ENCODE measurements around the gene COMMD4.
"Not testable (repeated sequence)": the region's sequence is repeated elsewhere in the genome, so short reads cannot be mapped to it uniquely, and the experiment has no call there.

Gene COMMD4

DNA sequence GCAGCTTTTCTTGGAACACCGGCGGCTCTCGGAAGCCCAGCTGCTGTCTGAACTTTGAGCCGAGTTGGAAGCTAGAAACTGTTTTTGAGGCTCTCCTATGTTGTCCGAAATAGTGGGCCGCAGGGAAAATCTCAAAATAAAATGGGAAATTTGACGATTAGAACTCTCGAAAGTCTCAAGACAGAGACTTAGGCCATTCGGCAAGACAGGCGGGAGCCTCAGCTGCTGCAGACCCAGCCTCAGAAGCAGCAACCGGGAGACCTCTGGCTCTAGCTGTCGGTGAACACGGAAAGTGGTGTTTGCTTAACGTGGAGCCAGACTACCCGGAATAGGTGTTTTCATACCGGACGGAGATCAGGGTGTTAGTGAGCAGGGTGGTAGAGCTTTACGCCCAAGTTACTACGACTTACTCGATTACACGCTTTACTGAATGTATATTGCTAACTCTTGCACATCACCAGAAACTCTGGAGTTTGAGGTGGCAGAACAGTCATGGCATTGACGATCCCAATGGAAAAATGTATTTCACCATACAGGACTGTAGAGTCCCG lies 32.9 kb downstream of the COMMD4 start:
- peak overlapping the region; percentile 97 for H3K27ac Mint-ChIP-seq
- peaks cover 91% of the 10 kb centered on the region for H3K36me3 Mint-ChIP-seq (ENCODE audit: low read depth)
- no peaks in the 10 kb centered on the region for H3K27me3 Mint-ChIP-seq
- DNase-seq: no peak
- H3K4me3 Mint-ChIP-seq: peak overlapping the region; percentile 86
- no peaks in the 10 kb centered on the region for H3K9me3 Mint-ChIP-seq
- peaks cover 26% of the 10 kb centered on the region for H3K4me1 Mint-ChIP-seq (ENCODE audit: low read depth)

- peaks cover 92% of the 10 kb centered on the region for H3K36me3 Mint-ChIP-seq (ENCODE audit: low read depth)
- DNase-seq: no peak
- H3K27ac Mint-ChIP-seq: peak overlapping the region; percentile 97
- H3K4me3 Mint-ChIP-seq: peak overlapping the region; percentile 86
- no peaks in the 10 kb centered on the region for H3K27me3 Mint-ChIP-seq
- H3K4me1 Mint-ChIP-seq (ENCODE audit: low read depth): peaks cover 26% of the 10 kb centered on the region
- no peaks in the 10 kb centered on the region for H3K9me3 Mint-ChIP-seq
These were observed 34.2 kb downstream of the COMMD4 start for GRCh38 chr15:75369897-75370581.

GRCh38 chr15:75371486-75371885 lies 35.6 kb downstream of the COMMD4 start:
- Mint-ChIP-seq H3K9me3 (no peaks in the 10 kb centered on the region), H3K36me3 (ENCODE audit: low read depth) (peaks cover 93% of the 10 kb centered on the region), H3K4me3 (no peak overlapping the region), H3K4me1 (ENCODE audit: low read depth) (peaks cover 26% of the 10 kb centered on the region), H3K27me3 (no peaks in the 10 kb centered on the region), H3K27ac (peak overlapping the region; percentile 66)
- no peak for DNase-seq

DNA sequence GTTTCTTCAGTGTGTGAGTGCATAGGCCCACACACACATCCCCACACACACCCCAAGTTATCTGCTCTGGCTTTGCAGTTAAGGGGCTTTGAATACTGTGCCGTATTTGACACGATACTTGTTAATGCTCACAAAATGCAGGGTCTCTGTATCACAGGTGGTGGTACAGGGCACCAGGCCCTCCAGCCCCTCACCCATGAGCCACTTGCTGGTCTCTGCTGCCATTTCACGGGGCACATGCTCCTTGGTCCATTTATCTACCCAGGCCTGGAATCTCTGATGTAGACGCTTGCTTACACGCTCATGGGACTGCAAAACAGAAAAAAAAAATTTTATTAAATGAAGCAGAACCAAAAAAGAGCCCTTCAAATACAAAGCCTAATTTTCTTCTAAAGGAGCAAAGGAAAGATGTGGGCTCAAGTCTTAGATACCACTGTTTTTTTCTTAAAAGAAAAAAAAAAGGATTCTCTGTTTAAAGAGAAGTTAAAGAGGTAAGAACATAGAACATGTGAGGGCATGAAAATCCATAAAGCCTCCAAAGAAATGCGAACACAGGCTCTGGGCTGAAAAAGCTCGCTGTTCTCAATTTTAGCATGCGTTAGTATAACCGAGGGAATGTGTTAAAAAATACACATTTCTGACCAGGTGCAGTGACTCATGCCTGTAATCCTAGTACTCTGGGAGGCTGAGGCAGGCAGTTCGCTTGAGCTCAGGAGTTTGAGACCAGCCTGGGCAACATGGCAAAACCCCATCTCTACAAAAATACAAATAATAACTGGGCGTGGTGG lies 36.2 kb downstream of the COMMD4 start:
- no peaks in the 10 kb centered on the region for H3K9me3 Mint-ChIP-seq
- H3K4me1 Mint-ChIP-seq (ENCODE audit: low read depth): peaks cover 21% of the 10 kb centered on the region
- peak overlapping the region; percentile 66 for H3K27ac Mint-ChIP-seq
- no peak for DNase-seq
- H3K36me3 Mint-ChIP-seq (ENCODE audit: low read depth): peaks cover 93% of the 10 kb centered on the region
- no peaks in the 10 kb centered on the region for H3K27me3 Mint-ChIP-seq
- H3K4me3 Mint-ChIP-seq: no peak overlapping the region

GRCh38 chr15:75380773-75381172 lies 44.9 kb downstream of the COMMD4 start:
- no peaks in the 10 kb centered on the region for H3K9me3 Mint-ChIP-seq
- H3K4me1 Mint-ChIP-seq (ENCODE audit: low read depth): peaks cover 5% of the 10 kb centered on the region
- H3K27ac Mint-ChIP-seq: no peak overlapping the region
- no peaks in the 10 kb centered on the region for H3K27me3 Mint-ChIP-seq
- H3K36me3 Mint-ChIP-seq (ENCODE audit: low read depth): peaks cover 96% of the 10 kb centered on the region
- DNase-seq: no peak
- no peak overlapping the region for H3K4me3 Mint-ChIP-seq

DNA sequence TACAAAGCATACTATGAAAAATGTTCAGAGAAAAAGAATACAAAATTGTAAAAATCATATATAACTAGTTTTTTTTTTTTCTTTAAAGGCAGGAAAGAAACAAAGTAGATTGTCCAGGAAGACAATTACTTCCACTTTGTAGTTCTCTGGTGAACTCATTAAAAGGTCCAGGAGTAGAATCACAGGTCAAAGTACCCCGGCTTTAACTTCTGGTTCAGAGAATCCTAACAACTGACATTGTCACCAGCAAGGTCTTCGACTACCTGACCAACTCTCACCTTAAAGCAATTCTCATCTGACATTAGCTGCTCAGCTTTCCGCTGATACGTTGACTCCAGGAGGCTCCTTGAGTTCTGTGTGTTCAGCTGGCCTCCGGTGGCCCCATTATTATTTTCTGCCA lies 48.1 kb downstream of the COMMD4 start:
- H3K36me3 Mint-ChIP-seq (ENCODE audit: low read depth): peaks cover 98% of the 10 kb centered on the region
- H3K27me3 Mint-ChIP-seq, H3K4me3 Mint-ChIP-seq, DNase-seq, H3K9me3 Mint-ChIP-seq: not testable (repeated sequence)
- H3K27ac Mint-ChIP-seq: peak overlapping the region; percentile 18
- peaks cover 17% of the 10 kb centered on the region for H3K4me1 Mint-ChIP-seq (ENCODE audit: low read depth)
